Measurements from ENCODE around the gene ACTL8. TPM values are rescaled to one million over a fixed set of nuclear protein-coding genes. Genes with fewer than 3 reads are reported as not detected.

ACTL8 gene
- total RNA-seq, 1 donor from 2014 or later, result not detected

GRCh38 chr1:17791055-17791390, 35.9 kb downstream of the ACTL8 start:
- Mint-ChIP-seq H3K9me3 (no peaks in the 10 kb centered on the region), H3K4me1 (no peaks in the 10 kb centered on the region), H3K36me3 (ENCODE audit: low read depth) (no peaks in the 10 kb centered on the region), H3K4me3 (no peak overlapping the region), H3K27me3 (no peaks in the 10 kb centered on the region), H3K27ac (no peak overlapping the region)
- intact Hi-C loops (cut with micrococcal nuclease), result no loop called here
- DNase-seq, result no peak

- H3K9me3 Mint-ChIP-seq, result no peaks in the 10 kb centered on the region
- no peaks in the 10 kb centered on the region for H3K27me3 Mint-ChIP-seq
- no peaks in the 10 kb centered on the region for H3K36me3 Mint-ChIP-seq (ENCODE audit: low read depth)
- H3K4me3 Mint-ChIP-seq, result no peak overlapping the region
- no peak for DNase-seq
- intact Hi-C loops (cut with micrococcal nuclease), result no loop called here
- H3K27ac Mint-ChIP-seq, result no peak overlapping the region
- no peaks in the 10 kb centered on the region for H3K4me1 Mint-ChIP-seq
These were observed 36.3 kb downstream of the ACTL8 start for GRCh38 chr1:17791480-17791879.

GRCh38 chr1:17792421-17792820, 37.3 kb downstream of the ACTL8 start:
- intact Hi-C loops (cut with micrococcal nuclease), result no loop called here
- no peaks in the 10 kb centered on the region for H3K27me3 Mint-ChIP-seq
- peaks cover under 1% of the 10 kb centered on the region for H3K4me1 Mint-ChIP-seq
- no peak overlapping the region for H3K27ac Mint-ChIP-seq
- no peaks in the 10 kb centered on the region for H3K36me3 Mint-ChIP-seq (ENCODE audit: low read depth)
- no peaks in the 10 kb centered on the region for H3K9me3 Mint-ChIP-seq
- no peak for DNase-seq
- no peak overlapping the region for H3K4me3 Mint-ChIP-seq

GRCh38 chr1:17795081-17795809, 40.1 kb downstream of the ACTL8 start:
- intact Hi-C loops (cut with micrococcal nuclease), result no loop called here
- no peak for DNase-seq
- H3K36me3 Mint-ChIP-seq (ENCODE audit: low read depth), result no peaks in the 10 kb centered on the region
- H3K4me3 Mint-ChIP-seq, result no peak overlapping the region
- H3K27ac Mint-ChIP-seq, result no peak overlapping the region
- H3K4me1 Mint-ChIP-seq, result peaks cover 3% of the 10 kb centered on the region
- peaks cover 2% of the 10 kb centered on the region for H3K27me3 Mint-ChIP-seq
- no peaks in the 10 kb centered on the region for H3K9me3 Mint-ChIP-seq

GRCh38 chr1:17795836-17796645, 40.9 kb downstream of the ACTL8 start:
- no peak for DNase-seq
- Mint-ChIP-seq H3K36me3 (ENCODE audit: low read depth) (no peaks in the 10 kb centered on the region), H3K27me3 (peaks cover 2% of the 10 kb centered on the region), H3K27ac (no peak overlapping the region), H3K9me3 (no peaks in the 10 kb centered on the region), H3K4me1 (peaks cover 3% of the 10 kb centered on the region), H3K4me3 (no peak overlapping the region)
- intact Hi-C loops (cut with micrococcal nuclease), result no loop called here

- Mint-ChIP-seq H3K4me3 (no peak overlapping the region), H3K27me3 (peaks cover 2% of the 10 kb centered on the region), H3K27ac (no peak overlapping the region), H3K36me3 (ENCODE audit: low read depth) (no peaks in the 10 kb centered on the region), H3K9me3 (no peaks in the 10 kb centered on the region), H3K4me1 (peaks cover 3% of the 10 kb centered on the region)
- no peak for DNase-seq
- intact Hi-C loops (cut with micrococcal nuclease), result no loop called here
These were observed 42.3 kb downstream of the ACTL8 start for GRCh38 chr1:17797478-17797877.

- Mint-ChIP-seq H3K4me1 (peaks cover 3% of the 10 kb centered on the region), H3K27me3 (peaks cover 2% of the 10 kb centered on the region), H3K4me3 (no peak overlapping the region), H3K9me3 (no peaks in the 10 kb centered on the region), H3K27ac (no peak overlapping the region), H3K36me3 (ENCODE audit: low read depth) (no peaks in the 10 kb centered on the region)
- intact Hi-C loops (cut with micrococcal nuclease), result no loop called here
- no peak for DNase-seq
These were observed 42.9 kb downstream of the ACTL8 start for GRCh38 chr1:17798011-17798410.

GRCh38 chr1:17798799-17799382, 43.8 kb downstream of the ACTL8 start:
- no peak overlapping the region for H3K27ac Mint-ChIP-seq
- intact Hi-C loops (cut with micrococcal nuclease), result no loop called here
- H3K27me3 Mint-ChIP-seq, result peaks cover 2% of the 10 kb centered on the region
- DNase-seq, result no peak
- H3K36me3 Mint-ChIP-seq (ENCODE audit: low read depth), result no peaks in the 10 kb centered on the region
- H3K4me1 Mint-ChIP-seq, result peaks cover 3% of the 10 kb centered on the region
- H3K4me3 Mint-ChIP-seq, result no peak overlapping the region
- peaks cover 6% of the 10 kb centered on the region for H3K9me3 Mint-ChIP-seq

- no peak overlapping the region for H3K27ac Mint-ChIP-seq
- peaks cover 6% of the 10 kb centered on the region for H3K9me3 Mint-ChIP-seq
- DNase-seq, result no peak
- intact Hi-C loops (cut with micrococcal nuclease), result no loop called here
- H3K36me3 Mint-ChIP-seq (ENCODE audit: low read depth), result no peaks in the 10 kb centered on the region
- peaks cover 3% of the 10 kb centered on the region for H3K4me1 Mint-ChIP-seq
- H3K4me3 Mint-ChIP-seq, result no peak overlapping the region
- H3K27me3 Mint-ChIP-seq, result peaks cover 2% of the 10 kb centered on the region
These were observed 44.5 kb downstream of the ACTL8 start for GRCh38 chr1:17799642-17800041.

- Mint-ChIP-seq H3K27me3 (peaks cover 2% of the 10 kb centered on the region), H3K9me3 (peaks cover 6% of the 10 kb centered on the region), H3K36me3 (ENCODE audit: low read depth) (no peaks in the 10 kb centered on the region), H3K4me1 (peaks cover 3% of the 10 kb centered on the region), H3K4me3 (no peak overlapping the region), H3K27ac (no peak overlapping the region)
- intact Hi-C loops (cut with micrococcal nuclease), result no loop called here
- no peak for DNase-seq
These were observed 47.0 kb downstream of the ACTL8 start for GRCh38 chr1:17802164-17802563.

- Mint-ChIP-seq H3K27me3 (peaks cover 2% of the 10 kb centered on the region), H3K9me3 (peaks cover 6% of the 10 kb centered on the region), H3K27ac (no peak overlapping the region), H3K4me1 (peaks cover 1% of the 10 kb centered on the region), H3K36me3 (ENCODE audit: low read depth) (no peaks in the 10 kb centered on the region), H3K4me3 (no peak overlapping the region)
- DNase-seq, result no peak
- intact Hi-C loops (cut with micrococcal nuclease), result no loop called here
These were observed 47.8 kb downstream of the ACTL8 start for GRCh38 chr1:17802945-17803344.

GRCh38 chr1:17805869-17806684, 50.9 kb downstream of the ACTL8 start:
- H3K9me3 Mint-ChIP-seq, result peaks cover 6% of the 10 kb centered on the region
- H3K27ac Mint-ChIP-seq, result no peak overlapping the region
- intact Hi-C loops (cut with micrococcal nuclease), result no loop called here
- no peaks in the 10 kb centered on the region for H3K36me3 Mint-ChIP-seq (ENCODE audit: low read depth)
- no peak overlapping the region for H3K4me3 Mint-ChIP-seq
- DNase-seq, result no peak
- no peaks in the 10 kb centered on the region for H3K4me1 Mint-ChIP-seq
- H3K27me3 Mint-ChIP-seq, result no peaks in the 10 kb centered on the region

- Mint-ChIP-seq H3K27ac (no peak overlapping the region), H3K27me3 (no peaks in the 10 kb centered on the region), H3K4me1 (no peaks in the 10 kb centered on the region), H3K4me3 (no peak overlapping the region), H3K9me3 (no peaks in the 10 kb centered on the region), H3K36me3 (ENCODE audit: low read depth) (no peaks in the 10 kb centered on the region)
- intact Hi-C loops (cut with micrococcal nuclease), result no loop called here
- no peak for DNase-seq
These were observed 53.7 kb downstream of the ACTL8 start for GRCh38 chr1:17808816-17809215.

GRCh38 chr1:17810668-17811067, 55.5 kb downstream of the ACTL8 start:
- DNase-seq, result no peak
- no peaks in the 10 kb centered on the region for H3K9me3 Mint-ChIP-seq
- no peaks in the 10 kb centered on the region for H3K4me1 Mint-ChIP-seq
- intact Hi-C loops (cut with micrococcal nuclease), result no loop called here
- H3K27me3 Mint-ChIP-seq, result no peaks in the 10 kb centered on the region
- no peaks in the 10 kb centered on the region for H3K36me3 Mint-ChIP-seq (ENCODE audit: low read depth)
- H3K27ac Mint-ChIP-seq, result no peak overlapping the region
- H3K4me3 Mint-ChIP-seq, result no peak overlapping the region
